HG03097 (cell line): ENCODE data around the gene CDK4.
"Not testable (repeated sequence)": the region's sequence is repeated elsewhere in the genome, so short reads cannot be mapped to it uniquely, and the experiment has no call there.

Experiments used
- ATAC-seq: cut with Tn5 transposase; IDR thresholded peaks from one replicate; pipeline ENCODE4 v1.9.1; 2021; ENCODE audit not compliant: unreplicated experiment, low FRiP score

The CDK4 gene

DNA sequence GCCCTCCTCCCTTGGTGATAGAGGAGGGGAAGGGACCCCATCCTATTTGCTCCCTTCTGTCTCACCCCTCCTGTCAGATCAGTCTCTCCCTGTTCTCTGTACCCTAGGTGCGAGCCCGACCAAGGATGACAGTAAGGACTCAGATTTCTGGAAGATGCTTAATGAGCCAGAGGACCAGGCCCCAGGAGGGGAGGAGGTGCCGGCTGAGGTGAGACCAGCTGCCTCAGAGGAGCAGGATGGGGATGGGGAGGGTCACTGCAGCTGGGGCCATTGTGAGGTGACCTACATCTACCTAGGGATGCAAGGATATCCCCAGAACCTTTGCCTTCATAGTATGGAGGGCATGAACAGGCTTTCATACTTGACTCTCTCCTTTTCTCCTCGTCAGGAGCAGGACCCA, 35.8 kb downstream of the CDK4 start:
- no peak for ATAC-seq

GRCh38 chr12:57715786-57716185, 36.3 kb downstream of the CDK4 start:
- no peak for ATAC-seq

DNA sequence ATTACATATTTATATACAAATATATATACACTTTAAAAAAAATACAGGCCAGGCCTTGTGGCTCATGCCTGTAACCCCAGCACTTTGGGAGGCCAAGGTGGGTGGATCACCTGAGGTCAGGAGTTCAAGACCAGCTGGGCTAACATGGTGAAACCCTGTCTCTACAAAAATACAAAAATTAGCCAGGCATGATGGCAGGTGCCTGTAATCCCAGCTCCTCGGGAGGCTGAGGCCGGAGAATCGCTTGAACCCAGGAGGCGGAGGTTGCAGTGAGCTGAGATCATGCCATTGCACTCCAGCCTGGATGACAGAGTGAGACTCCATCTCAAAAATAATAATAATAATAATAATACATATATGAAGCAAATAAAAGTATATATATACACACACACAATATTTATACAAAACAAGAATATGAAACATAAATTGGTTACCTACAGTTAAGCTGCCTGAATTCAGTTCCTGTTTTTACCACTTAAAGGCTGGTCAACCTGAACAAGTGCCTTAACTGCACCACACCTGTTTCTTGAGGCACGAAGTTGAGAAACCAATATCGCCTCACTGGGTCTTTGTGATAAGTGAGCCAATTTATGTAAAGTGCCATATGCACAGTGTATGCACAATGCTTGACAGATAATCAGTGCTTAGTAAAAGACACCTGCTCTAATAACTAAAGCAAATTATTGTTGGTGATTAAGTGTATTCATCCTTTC, 36.9 kb downstream of the CDK4 start:
- not testable (repeated sequence) for ATAC-seq

DNA sequence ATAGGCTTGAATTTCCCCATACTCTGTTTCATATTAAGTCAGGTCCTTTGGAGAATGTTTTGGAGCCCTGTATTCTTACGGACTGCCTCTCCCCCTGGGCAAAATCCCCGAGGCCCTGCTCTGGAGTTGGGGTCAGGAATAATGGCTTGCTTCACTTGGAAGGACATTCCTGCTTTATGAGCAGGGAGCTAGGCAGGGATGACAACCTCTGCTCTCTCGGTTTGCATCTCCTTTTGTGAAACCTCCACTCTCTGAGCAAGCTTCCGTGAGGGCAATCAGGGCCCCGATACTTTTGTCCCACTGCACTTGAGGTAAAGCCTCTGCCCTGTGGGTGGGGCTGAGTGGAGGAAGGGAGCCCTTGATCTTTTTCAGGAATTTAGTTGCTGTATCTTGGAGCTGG, 38.9 kb downstream of the CDK4 start:
- ATAC-seq, result no peak

DNA sequence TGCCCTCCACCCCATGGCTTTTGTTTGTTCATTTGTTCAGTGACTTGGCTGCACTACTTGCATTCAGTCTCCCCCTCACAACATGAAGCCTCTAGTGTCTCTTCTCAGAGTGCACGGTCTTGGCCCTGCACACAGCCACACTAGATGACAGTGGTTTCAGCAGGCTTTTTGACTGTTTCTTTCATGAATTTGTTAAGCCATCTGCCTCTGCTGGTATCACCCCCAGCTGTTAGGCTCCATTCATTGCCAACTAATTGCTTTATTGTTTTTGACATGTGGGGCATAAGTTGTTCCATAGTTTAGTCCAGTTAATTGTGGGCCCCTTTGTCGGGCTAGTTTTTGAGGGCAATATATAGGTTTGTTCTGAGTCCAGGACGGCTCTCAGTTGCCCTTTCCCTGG, 39.4 kb downstream of the CDK4 start:
- ATAC-seq, result no peak

- no peak for ATAC-seq
Observed at GRCh38 chr12:57708296-57708695, 43.8 kb downstream of the CDK4 start.

DNA sequence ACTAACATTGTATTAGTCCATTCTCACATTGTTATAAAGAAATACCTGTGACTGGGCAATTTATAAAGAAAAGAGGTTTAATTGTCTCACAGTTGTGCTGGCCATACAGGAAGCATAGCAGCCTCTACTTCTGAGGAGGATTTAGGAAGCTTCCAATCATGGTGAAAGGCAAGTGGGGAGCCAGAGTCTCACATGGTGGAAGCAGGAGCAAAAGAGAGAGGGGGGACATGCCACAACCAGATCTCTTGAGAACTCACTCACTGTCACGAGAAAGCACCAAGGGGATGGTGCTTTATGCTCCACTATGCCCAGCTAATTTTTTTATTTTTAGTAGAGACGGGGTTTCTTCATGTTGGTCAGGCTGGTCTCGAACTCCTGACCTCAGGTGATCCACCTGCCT, 44.9 kb downstream of the CDK4 start:
- ATAC-seq, result no peak

DNA sequence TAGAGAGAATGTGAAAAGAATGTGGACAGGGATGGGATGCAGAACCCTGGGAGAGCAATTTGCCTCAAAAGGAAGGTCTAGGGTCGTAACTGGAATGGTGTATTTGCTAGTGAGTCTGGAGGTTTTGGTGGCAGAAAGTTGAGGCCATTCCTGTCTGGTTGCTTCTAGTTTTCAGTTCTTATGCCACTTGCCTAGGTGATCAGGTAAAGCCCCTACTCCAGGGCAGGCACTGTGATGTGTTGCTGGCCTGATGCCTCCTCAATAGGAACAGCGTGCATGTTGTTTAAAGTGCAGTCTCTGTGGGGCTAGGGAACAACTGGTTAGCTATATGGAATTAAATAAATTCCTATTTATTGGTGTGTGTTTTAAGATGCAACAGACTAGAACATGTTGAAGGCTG, 51.8 kb downstream of the CDK4 start:
- no peak for ATAC-seq

- ATAC-seq, result no peak
Observed at GRCh38 chr12:57698414-57698813, 53.7 kb downstream of the CDK4 start.
